HL-60 (cell line): Measurements from ENCODE around the gene MYRIP.

Source experiments
- DNase-seq, 2 experiments: peaks; one replicate each; pipeline ENCODE4 v3.0.0-alpha.2; 2010 to 2020; ENCODE audit warnings: low read depth in 1 of 2, low spot score in 1 of 2
- H3K27ac ChIP-seq: fragments of 250-450 bp; sonication (Bioruptor Pico); replicated peaks from 2 replicates; pipeline ENCODE4 v1.5.1; 2020; ENCODE audit warnings: mild to moderate bottlenecking, moderate library complexity
- H3K27me3 ChIP-seq: fragments of 250-450 bp; sonication (Bioruptor Pico); 2 replicates; pipeline ENCODE4 v1.5.1; 2021; ENCODE audit warnings: mild to moderate bottlenecking, moderate library complexity; ENCODE audit not compliant: insufficient read depth, poor library complexity, severe bottlenecking
- H3K4me3 ChIP-seq: replicated peaks from 2 replicates; pipeline ENCODE4 v1.5.1; 2011; ENCODE audit warnings: mild to moderate bottlenecking, control low read depth, low read length; ENCODE audit not compliant: insufficient read depth
- GABPA ChIP-seq: IDR thresholded peaks from 2 replicates; pipeline ENCODE4 v1.6.1; 2012; ENCODE audit warnings: low read depth
- POLR2AphosphoS5 ChIP-seq: IDR thresholded peaks from 2 replicates; pipeline ENCODE4 v1.6.1; 2012; ENCODE audit warnings: low read depth
- SPI1 ChIP-seq: IDR thresholded peaks from 2 replicates; pipeline ENCODE4 v1.6.1; 2012; ENCODE audit warnings: low read depth, mild to moderate bottlenecking, borderline replicate concordance
- TF ChIP-seq, protein P1 (sequence below): IDR thresholded peaks from 2 replicates; pipeline ENCODE4 v1.6.1; 2012; ENCODE audit warnings: low read depth; ENCODE audit not compliant: insufficient replicate concordance
- TF ChIP-seq, protein P2 (sequence below): IDR thresholded peaks from one replicate; pipeline ENCODE4 v1.5.1; 2011; ENCODE audit warnings: low read length, control low read depth, inconsistent platforms; ENCODE audit not compliant: insufficient read depth

Gene MYRIP

DNA sequence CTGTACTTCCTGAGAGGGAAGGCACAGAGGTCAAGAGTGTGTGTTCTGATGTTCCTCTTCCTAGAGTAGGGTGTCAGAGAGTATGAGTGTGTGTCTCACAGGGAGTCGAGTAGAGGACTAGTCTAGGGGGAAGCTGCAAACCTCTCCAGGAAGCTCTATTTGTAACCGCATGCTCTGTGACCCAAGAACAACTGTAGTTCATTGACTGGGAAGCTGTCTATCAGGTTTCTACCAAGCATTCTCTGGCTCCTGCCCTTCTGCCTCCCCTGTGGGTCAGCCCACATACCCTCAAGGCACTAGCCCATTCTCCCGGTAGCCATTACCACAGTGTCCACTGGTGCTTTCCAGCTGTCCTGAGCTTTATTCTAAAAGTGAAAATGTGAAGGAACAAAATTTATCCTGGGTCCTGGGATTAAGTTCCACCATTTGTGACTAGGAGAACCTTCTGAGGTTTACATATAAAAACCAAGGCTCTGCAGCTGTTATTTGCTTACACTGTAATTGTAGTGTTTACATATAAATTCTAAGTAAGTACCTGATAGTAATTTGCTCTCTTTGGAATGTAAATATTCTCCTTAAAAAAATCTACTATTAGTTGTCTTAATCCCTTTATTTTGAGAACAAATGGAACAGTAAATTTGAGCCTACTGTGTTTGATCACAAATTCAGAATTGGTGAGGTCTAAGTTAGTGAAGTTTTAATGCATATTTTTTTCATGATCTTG lies 40.7 kb downstream of the MYRIP start:
- DNase-seq = peak; percentile 7 to 65
- H3K4me3 ChIP-seq = no peak overlapping the region
- TF ChIP-seq, protein P1, sequence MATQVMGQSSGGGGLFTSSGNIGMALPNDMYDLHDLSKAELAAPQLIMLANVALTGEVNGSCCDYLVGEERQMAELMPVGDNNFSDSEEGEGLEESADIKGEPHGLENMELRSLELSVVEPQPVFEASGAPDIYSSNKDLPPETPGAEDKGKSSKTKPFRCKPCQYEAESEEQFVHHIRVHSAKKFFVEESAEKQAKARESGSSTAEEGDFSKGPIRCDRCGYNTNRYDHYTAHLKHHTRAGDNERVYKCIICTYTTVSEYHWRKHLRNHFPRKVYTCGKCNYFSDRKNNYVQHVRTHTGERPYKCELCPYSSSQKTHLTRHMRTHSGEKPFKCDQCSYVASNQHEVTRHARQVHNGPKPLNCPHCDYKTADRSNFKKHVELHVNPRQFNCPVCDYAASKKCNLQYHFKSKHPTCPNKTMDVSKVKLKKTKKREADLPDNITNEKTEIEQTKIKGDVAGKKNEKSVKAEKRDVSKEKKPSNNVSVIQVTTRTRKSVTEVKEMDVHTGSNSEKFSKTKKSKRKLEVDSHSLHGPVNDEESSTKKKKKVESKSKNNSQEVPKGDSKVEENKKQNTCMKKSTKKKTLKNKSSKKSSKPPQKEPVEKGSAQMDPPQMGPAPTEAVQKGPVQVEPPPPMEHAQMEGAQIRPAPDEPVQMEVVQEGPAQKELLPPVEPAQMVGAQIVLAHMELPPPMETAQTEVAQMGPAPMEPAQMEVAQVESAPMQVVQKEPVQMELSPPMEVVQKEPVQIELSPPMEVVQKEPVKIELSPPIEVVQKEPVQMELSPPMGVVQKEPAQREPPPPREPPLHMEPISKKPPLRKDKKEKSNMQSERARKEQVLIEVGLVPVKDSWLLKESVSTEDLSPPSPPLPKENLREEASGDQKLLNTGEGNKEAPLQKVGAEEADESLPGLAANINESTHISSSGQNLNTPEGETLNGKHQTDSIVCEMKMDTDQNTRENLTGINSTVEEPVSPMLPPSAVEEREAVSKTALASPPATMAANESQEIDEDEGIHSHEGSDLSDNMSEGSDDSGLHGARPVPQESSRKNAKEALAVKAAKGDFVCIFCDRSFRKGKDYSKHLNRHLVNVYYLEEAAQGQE = no peak
- TF ChIP-seq SPI1 (no peak), GABPA (no peak), POLR2AphosphoS5 (no peak)
- TF ChIP-seq, protein P2, sequence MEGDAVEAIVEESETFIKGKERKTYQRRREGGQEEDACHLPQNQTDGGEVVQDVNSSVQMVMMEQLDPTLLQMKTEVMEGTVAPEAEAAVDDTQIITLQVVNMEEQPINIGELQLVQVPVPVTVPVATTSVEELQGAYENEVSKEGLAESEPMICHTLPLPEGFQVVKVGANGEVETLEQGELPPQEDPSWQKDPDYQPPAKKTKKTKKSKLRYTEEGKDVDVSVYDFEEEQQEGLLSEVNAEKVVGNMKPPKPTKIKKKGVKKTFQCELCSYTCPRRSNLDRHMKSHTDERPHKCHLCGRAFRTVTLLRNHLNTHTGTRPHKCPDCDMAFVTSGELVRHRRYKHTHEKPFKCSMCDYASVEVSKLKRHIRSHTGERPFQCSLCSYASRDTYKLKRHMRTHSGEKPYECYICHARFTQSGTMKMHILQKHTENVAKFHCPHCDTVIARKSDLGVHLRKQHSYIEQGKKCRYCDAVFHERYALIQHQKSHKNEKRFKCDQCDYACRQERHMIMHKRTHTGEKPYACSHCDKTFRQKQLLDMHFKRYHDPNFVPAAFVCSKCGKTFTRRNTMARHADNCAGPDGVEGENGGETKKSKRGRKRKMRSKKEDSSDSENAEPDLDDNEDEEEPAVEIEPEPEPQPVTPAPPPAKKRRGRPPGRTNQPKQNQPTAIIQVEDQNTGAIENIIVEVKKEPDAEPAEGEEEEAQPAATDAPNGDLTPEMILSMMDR = no peak
- no peaks in the 10 kb centered on the region for H3K27me3 ChIP-seq
- H3K27ac ChIP-seq = no peak overlapping the region

DNA sequence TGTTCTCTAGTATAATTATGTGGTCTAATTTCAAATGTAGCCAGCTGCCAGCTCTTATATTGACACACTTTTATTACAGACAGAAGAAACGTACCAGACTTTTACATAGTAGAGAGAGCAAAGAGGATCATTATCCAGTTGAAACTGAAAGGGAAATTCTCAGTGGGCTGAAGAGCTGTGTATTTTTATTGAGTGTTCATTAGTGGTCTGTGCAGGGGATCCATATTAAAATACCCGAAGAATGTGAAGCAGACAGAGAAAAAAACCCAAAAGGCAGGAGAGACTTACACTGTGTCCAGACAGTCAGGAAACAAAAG lies 41.3 kb downstream of the MYRIP start:
- H3K27me3 ChIP-seq = no peaks in the 10 kb centered on the region
- TF ChIP-seq, protein P2 = no peak
- no peak for TF ChIP-seq POLR2AphosphoS5
- TF ChIP-seq, protein P1 = no peak
- no peak for TF ChIP-seq SPI1
- no peak for DNase-seq
- no peak overlapping the region for H3K27ac ChIP-seq
- H3K4me3 ChIP-seq = no peak overlapping the region

DNA sequence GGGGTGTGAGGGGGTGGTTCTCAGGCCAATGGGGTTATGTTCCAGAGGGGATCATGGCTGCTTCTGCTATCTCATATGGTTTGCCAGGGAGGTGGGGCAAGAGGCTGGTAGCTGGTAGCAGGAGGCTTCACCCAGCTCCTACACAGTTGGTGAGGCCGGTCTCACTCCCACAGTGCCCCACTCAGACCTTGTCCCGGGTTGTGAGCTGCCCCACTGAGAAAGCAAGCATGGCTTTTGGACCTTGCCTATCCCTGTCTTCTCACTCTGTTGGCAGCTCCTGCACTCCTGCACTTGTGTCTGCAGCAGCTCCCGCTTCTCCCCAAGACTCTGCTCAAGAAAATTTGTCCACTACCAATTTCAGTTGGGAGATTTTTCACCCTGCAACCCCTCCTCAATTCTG lies 46.1 kb downstream of the MYRIP start:
- TF ChIP-seq GABPA (no peak), POLR2AphosphoS5 (no peak), SPI1 (no peak)
- TF ChIP-seq, protein P2 = no peak
- TF ChIP-seq, protein P1 = no peak
- Histone ChIP-seq H3K4me3 (no peak overlapping the region), H3K27me3 (peaks cover 3% of the 10 kb centered on the region), H3K27ac (no peak overlapping the region)
- no peak for DNase-seq
